ENCODE results near the gene COMMD6. TPM values are rescaled to one million over a fixed set of nuclear protein-coding genes. Genes with fewer than 3 reads are reported as not detected.
A peak's percentile ranks its signal among the peaks of the same experiment; 100 is the strongest.

COMMD6 gene
- total RNA-seq, 1 experiment from 2014 or later: 40.0 TPM

DNA sequence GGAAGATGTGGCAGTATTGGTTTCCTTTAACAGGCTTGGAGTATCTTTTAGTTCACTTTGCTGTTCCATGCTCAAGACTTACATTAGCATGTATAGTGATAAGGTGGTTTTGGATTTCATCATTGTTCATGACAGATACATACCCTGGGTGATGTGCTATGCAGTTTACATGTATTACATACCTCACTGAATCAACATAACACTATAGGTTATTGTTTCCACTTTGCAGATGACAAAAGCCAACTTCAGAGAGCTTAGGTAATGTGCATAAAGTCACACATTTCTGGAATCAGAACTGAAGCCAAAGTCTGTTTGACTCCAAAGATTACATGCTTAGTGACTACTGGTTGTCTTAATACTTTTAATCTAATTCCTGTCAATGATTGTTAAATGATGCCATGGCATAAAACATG, 7.1 kb downstream of the COMMD6 start:
- no peak for DNase-seq (ENCODE audit: low spot score)

DNA sequence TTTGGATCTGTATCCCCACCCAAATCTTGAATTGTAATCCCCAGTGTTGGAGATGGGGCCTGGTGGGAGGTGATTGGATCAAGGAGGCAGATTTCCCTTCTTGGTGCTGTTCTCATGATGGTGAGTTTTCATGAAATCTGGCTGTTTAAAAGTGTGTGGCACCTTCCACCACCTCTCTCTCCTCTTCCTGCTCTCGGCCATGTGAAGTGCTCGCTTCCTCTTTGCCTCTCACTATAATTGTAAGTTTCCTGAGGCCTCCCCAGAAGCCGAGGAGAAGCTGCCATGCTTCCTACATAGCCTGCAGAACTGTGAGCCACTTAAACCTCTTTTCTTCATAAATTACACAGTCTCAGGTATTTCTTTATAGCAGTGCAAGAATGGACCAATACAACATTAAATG, 15.7 kb downstream of the COMMD6 start:
- DNase-seq (ENCODE audit: low spot score): no peak

DNA sequence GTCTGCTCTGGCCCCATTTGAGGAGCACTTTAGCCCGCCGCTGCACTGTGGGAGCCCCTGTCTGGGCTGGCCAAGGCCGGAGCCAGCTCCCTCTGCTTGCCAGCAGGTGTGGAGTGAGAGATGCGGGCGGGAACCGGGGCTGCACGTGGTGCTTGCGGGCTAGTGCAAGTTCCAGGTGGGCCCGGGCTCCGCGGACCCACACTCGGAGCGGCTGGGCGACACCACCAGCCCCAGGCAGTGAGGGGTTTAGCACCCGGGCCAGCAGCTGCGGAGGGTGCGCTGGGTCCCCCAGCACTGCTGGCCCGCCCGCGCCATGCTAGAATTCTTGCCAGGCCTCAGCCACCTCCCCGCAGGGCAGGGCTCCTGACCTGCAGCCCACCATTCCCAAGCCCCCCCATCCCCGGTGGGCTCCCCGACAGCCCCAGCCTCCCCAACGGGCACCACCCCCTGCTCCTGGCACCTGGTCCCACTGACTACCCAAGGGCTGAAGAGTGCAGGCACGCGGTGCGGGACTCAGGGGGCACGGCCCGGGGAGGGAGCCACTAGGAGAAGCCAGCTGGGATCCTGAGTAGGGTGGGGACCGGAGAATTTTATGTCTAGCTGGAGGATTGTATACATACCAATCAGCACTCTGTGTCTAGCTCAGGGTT, 19.1 kb downstream of the COMMD6 start:
- no peak for DNase-seq (ENCODE audit: low spot score)

DNA sequence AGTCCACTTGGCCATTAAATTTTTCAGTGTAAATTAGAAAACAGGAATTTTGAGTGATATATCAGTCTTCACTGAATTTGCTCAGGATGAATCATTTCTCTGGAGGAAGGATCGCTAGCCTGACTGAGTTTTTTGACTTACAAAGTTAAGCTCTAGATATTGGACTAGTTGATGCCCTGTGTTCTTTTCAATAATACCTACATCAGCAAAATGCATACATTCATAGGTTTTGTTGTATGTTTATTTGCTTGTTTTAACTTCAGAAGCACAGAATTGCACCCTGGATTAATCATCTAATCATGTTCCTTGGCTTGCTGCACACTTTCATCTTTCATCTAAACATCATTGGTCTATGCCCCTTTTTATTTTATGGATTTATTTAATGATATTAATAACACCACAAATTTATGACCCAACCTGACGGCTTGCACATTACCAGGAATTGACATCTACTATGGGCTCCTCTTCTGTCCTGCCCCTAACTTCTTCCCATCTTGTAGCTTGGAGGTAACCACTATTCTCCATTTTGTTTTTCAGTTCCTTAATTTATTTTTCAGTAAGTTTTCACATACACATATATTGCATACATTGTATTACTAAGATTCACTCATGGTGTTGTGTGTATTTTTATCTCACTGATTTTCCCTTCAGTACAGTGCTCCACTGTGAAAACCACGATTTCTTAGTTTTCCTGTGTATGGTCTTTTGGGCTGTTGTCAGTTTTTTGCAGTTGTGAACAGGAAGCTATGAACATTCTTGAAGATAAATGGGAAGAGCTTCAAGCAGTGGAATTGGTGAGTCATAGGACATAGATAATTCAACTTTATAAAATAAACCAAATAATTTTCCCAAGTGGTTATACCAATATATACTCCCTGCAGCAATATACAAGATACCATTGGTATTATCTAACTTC, 23.3 kb downstream of the COMMD6 start:
- DNase-seq (ENCODE audit: low spot score): no peak

DNA sequence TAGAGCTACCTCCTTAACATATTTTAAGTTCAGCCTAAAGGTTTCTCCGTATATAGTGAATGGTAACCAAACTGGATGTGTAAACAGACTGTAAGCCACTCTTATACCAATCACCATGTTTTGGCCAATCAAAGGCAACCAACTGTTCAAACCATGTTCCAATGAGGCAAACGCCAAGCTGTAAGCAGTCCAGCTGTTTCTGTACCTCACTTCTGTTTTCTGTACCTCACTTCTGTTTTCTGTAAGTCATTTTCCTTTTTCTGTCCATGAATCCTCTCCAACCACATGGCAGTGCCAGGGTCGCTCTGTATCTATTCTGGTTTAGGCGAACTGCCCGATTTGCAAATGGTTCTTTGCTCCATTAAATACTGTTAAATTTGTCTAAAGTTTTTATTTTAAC, 24.4 kb downstream of the COMMD6 start:
- DNase-seq (ENCODE audit: low spot score): no peak

DNA sequence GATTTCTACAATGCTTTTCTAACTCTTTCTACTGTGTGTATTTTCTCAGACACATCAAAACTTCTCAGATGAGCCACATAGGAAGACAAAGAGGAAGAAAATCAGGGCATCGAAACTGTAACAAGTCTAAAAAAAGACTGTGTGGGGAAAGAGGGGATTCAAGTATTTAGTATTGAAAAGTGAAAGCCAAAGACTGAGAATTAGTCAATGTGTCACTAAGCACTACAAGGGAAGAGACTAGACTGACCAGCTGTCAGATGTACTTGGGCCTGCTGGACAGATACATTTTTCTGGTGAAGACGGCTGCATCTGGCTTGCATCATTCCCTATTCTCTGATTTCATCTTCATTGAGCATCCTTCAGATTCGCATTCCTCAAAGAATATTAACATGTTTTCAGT, 25.4 kb downstream of the COMMD6 start:
- no peak for DNase-seq (ENCODE audit: low spot score)

DNA sequence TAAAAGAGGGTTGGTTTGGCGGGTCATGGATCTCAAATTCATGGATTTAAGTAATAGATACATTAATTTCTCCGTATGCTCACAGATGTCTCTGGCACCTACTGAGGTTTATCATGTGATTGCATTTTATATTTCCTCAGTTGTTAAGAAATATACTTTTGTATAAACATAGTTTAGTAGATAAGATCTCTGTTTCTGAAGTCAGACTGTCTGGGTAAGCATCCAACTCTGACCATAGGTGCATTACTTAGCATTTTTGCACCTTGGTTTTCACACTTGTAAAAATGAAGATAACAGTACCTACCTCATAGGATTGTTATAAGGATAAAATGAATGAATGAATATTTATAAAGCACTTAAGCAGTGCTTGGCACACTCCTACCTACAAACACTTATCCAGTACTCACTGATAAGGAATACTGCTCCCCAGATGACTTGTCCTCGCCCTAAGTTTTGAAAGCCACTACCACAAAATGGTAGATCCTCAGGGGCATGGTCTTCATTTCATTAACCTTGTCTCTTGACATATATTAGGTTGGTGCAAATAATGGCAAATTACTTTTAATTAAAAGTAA, 26.5 kb downstream of the COMMD6 start:
- DNase-seq (ENCODE audit: low spot score): no peak

DNA sequence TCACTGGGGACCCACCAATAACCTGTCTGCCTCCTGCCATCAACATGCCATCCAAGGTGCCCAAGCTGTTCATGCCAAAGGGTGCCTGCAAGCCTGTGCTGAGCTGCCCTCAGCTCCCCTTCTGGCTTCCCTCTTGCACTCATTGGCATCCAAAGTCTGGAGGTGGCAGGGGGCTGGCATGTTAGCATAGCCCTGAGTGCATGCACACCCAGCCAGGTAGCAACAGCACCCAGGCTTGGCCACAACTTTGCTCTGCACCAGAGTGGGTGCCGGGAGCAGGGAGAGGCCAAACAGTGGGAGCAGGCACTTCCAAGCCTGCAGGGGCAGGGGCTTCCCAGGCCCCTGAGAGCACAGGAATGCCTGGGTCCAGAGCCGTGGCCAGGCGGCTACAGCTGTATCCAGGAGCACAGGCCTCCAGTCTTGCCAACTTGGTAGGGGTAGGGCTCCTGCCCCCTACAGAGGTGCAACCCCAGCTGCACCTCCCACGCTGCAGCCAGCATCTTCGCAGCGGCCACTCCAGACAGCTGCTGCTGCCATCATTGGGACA, 29.6 kb downstream of the COMMD6 start:
- DNase-seq (ENCODE audit: low spot score): no peak

DNA sequence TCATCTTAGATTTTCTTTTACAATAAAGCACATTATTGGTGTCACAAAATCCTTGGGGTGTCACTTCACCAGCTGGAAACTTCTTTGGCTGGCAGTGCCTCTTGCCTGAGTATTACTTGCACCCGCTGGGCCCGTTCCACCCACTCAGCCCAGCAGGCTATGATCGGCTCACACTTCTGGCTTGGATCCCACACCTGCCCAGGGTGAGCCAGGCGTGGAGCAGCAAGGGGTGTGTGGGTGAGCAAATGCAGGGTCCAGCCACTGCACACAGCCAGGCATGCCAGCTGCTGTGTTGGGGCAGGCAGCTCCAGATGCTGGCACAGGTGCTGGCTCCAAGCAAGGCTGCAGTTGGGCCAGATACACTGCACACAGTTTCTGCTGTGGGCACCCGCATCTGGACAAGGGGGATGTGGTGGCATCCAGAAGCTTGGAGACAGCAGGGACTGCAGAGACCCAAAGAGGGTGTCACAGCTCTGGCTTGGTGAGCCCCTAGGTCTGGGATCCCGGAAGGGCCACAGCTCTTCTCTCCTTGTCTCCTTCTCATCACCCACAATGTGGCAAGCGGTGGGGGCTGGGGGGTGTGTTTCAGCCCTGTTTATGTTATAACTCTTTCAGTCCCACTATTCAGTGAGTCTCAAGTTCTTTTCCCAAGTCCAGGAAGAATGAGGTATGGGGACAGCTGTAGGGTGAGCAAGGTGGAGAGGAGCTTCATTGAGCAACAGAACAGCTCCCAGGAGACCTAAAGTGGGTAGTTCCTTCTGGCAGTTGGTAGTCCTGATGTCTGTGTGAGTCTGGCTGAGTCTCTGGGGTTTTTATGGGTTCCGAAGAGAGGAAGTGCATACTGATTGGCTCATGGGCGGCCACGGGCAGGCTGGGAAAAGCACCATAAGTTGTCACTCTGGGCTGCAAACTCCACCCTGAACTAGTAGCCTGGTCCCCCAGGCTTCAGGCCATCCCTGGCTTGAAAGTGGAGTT, 30.3 kb downstream of the COMMD6 start:
- DNase-seq (ENCODE audit: low spot score): no peak

DNA sequence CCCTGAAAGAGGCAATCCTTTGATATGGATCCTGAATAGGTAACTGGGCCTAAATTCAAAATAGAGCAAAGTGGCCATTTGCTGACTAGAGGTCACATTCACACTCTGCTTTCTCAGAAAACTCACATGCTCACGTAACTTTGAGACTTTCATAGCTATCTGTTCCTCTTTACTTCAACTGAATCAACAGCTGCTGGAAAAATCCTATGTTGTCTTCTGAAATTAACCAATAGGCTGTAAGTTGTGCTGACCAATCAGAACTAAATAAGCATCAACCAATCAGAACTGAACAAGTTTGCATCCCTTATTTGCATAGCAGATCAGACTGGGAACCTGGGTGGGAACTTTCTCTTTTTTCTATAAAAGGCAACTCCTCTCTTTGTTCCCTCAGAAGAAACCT, 31.6 kb downstream of the COMMD6 start:
- DNase-seq (ENCODE audit: low spot score): no peak

DNA sequence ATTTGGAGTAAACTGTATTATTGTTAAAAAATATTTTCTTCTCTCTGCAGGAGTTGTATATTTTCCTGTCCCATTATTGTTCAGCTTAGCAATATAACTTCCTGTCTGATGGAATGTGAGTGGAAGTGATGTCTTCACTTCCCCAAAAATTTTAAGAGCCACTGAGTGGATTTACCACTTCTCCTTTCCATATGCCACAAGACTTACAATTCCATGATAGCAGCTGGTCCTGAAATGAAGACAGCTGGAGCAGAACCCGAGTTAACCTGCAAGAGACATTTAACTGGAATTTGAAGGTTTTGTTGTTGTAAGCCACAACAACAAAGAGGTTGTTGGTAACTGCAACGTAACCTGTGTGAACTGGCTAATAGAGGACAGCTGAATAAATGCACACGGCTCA, 32.3 kb downstream of the COMMD6 start:
- DNase-seq (ENCODE audit: low spot score): no peak

DNA sequence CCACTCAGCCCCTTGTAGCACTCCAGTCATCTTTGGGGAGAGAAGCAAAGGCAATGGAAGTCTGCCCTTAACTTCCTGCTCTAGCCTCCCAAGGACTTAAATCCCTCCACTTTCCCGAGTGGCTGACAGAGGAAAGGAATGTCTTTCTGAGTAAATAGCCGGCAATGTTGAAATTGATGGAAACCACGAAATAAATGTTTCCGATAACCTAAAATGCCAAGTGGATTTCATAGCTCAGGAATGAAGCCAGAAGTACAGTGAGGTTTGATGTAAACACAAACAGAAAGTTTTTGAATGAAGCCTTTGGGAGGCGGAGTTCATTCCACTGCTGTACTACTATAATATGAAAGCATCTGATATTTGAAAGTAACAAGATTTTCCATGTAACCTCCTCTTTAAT, 41.7 kb downstream of the COMMD6 start:
- DNase-seq (ENCODE audit: low spot score): peak; percentile 73

DNA sequence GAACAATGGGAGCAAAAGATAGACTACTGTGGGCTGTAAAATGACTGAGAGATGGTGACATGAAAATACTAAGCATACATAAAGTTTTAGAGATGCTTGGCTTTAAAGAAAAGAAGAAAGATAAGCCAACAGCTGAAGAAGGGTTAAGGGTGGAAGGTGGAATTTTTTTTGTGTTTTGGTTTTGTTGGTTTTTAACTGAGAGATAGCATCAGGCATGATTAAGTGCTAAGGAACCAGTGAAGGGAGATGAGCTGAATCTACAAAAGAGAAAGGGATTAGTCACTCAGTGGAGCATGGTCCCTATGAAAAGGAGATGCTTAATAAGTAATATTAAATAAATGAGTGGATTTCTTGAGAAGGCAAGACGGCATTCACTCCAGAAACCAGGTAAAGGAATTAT, 43.1 kb downstream of the COMMD6 start:
- DNase-seq (ENCODE audit: low spot score): no peak

DNA sequence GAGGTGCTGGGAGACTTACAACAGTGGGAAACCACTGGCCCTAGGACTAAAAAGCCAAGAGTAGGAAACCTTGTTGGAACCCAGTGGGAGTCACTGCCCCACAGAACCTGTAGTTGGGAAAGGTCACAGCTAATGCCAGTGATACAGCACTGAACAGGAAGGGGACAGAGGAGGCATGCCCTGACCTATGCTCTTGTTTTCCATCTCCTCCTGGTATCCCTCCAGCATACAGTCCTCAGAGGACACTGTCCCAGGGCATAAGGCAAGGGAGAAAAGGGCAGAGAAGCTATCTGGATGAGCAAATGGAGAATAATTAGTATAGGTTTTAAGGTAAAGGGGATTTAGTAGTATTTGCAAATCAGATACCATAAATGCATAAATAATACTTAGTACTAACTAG, 44.5 kb downstream of the COMMD6 start:
- DNase-seq (ENCODE audit: low spot score): no peak

DNA sequence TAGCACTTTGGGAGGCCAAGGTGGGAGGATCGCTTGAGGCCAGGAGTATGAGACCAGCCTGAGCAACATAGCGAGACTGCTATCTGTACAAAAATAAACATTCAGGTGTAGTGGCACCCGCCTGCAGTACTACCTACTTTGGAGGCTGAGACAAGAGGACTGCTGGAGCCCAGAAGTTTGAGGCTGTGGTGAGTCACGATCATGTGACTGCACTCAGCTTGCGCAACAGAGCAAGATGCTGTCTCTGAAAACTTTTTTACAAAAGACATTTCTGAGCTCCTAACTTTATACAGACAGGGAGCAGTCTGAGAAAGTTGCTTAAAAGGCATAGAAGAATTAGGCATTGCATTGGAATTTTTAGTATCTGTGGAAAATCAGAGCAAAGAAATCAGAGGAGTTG, 45.3 kb downstream of the COMMD6 start:
- no peak for DNase-seq (ENCODE audit: low spot score)

DNA sequence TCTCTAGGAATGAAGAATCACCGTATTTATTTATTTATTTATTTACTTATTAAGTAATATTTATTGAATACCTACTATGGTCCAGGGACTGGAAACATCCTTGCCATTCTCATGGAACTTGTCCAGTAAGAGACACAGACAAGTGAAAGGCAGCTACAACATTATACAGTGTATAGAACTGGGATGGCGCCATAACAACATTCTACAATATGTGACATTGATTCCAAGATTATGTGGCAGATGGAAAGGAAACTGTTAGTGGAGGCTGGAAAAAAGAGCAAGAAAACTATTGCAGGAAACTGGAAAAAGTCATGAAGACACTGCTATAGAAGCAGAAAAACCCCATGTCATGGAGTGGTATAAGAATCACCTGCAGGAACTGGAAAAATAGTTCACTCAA, 46.3 kb downstream of the COMMD6 start:
- no peak for DNase-seq (ENCODE audit: low spot score)

DNA sequence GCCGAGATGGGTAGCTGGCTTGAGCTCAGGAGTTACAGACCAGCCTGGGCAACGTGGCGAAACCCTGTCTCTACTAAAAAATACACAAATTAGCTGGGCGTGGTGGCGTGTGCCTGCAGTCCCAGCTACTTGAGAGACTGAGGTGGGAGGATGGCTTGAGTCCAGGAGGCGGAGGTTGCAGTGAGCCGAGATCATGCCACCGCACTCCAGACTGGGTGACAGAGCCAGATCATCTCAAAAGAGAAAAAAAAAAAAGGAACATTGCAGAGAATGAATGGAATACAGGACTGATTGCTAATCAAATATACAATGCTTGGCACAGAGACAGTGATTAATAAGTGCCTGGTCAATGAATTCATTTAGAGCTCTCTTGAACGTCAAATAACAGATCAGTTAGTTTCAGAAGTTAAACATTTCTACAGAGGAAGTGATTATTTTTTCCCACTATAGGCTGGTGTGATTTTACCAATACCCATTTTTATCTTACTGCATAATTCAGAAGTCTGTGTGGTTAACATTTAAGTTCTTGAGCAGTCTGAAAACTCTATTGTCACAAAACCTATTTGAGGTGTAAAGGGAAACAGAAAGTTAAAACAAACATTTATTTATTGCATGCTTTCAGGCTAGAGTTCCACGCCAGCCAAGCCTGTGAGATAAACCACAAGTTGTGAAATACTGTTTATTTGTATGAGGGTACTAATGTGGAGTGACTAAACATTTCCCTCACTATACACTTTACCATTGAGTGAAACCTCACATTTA, 48.0 kb downstream of the COMMD6 start:
- DNase-seq (ENCODE audit: low spot score): peak; percentile 87

DNA sequence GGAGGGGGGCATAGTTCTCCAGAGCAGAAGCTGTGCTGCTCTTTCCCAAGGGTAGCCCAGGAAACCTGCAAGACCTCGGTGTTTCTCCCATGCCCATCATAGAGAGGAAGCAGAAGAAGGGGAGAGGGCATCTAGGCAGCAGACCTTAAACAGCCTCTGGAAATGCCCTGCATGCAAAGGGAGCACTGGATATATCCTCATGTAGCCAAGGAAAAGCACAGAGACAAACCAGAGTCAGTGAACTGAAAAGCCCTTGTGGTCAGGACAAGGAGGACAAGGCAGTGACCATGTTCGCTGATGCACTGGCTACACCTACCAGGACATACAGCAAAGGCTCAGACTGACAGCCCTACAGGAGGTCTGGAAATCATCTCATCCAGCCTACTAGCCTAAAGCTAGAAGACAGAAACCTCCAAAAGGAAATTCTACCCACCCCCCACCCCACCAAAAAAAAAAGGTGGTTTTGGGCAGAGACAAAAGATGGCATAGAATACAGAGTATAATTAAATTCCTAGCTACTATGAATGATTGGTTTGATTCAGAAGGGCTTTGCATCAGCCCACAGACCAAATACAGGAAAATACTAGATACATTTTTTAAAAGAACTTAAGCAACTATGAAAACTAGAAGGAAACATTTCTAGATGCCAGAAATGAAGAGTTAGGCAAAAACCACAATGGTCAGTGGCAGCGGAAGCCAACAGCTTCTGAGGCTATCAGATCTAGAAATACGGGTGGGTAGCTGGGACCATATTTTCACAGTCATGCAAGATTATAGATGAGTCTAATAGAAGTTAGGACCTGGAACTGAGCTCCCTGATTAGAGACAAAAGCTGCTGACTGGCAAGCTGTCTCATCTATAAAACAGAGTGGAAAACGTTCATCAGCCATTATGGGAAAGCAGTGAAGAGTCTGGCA, 51.2 kb downstream of the COMMD6 start:
- no peak for DNase-seq (ENCODE audit: low spot score)

DNA sequence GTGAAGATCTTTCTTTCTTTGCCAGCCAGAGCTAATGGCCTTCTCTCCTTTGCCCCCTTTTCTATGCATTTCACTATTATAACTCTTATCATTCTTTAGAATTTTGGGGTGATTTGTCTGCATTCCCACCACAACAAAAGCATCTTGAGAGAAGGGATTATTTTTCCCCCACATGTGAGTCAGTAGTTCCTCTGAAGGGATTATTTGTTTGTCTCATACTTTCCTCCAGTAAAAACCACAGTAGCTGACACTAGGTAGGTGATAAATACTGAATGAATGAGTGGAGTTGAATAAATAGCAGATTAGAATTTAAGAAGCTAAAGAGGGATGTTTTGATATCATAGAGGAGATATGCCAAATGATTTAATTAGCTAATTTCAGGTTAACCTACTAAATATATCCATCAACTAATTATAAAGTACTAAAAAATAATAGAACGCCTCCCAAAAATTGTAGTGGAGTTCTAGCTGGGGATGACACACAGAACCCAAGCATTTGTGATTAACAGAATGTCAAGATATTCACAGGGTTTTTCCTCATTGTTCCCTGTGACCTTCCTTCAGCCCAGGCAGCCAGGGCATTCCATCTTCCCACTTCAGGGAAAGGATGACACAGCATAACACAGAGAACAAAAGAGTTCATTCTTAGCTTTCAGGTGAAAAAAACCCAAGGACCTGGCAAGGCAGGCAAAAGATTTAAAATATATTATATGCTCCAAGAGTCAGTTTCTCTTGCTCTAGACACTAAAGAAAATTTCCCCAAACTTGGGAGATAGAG, 52.2 kb downstream of the COMMD6 start:
- DNase-seq (ENCODE audit: low spot score): peak; percentile 24
